ENCODE results near the gene BUD23.

DNA sequence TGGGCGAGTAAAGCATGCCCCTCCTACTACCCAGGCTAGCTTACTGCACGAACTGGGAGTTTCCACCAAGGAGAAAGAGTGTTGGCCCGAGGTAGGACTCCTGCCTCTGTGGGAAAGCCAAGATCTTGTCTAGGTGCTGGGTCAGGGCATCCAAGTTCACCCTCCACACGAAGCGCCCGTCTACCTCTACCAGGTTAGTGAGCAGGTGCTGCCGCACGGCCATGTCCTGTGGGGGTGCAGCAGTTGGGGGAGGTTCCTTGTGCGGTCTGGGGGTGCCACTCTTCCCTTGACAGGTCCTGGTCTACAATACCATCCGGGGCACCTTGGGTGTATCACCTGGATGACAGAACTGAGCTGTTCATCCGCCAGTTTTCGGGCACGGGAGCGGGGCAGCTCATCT, 53.5 kb downstream of the BUD23 start:
- TF ChIP-seq, protein P1, sequence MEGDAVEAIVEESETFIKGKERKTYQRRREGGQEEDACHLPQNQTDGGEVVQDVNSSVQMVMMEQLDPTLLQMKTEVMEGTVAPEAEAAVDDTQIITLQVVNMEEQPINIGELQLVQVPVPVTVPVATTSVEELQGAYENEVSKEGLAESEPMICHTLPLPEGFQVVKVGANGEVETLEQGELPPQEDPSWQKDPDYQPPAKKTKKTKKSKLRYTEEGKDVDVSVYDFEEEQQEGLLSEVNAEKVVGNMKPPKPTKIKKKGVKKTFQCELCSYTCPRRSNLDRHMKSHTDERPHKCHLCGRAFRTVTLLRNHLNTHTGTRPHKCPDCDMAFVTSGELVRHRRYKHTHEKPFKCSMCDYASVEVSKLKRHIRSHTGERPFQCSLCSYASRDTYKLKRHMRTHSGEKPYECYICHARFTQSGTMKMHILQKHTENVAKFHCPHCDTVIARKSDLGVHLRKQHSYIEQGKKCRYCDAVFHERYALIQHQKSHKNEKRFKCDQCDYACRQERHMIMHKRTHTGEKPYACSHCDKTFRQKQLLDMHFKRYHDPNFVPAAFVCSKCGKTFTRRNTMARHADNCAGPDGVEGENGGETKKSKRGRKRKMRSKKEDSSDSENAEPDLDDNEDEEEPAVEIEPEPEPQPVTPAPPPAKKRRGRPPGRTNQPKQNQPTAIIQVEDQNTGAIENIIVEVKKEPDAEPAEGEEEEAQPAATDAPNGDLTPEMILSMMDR (IDR thresholded peaks at IDR 0.05 in 8 of 11, conservative IDR thresholded peaks at IDR 0.05 in 3 of 11): no peak
- no peak for TF ChIP-seq POLR2A (IDR thresholded peaks at IDR 0.05)
- TF ChIP-seq POLR2AphosphoS5 (IDR thresholded peaks at IDR 0.05): no peak

All from spleen (tissue), 7 donors.